ENCODE data around the gene TRIM44. TPM values are rescaled to one million over a fixed set of nuclear protein-coding genes. Genes with fewer than 3 reads are reported as not detected.

Gene TRIM44
- total and polyA plus RNA-seq, 10 of the 15 experiments (the other 5 are each of a cell fraction or from before 2014, with no cell fraction given) = 6.7 to 93.0 (median 27.6) TPM

DNA sequence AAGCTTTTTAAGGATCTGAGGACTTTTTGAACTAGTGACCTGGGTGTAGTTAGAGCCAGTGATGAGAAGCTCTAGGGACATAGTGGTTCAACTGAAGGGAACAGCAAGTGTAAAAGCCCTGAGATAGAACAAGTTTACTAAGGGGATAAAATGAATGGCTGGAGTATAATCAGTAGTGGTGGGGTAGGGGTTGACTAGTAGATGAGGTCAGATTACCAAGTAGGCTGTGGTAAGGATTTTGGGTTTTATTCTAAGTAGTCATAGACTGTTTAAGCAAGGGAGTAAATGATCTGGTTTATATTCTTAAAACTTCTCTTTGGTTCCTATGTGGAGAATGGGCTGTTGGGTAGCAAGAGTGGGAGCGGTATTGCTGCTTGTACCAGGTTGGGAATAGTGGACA, 15.3 kb downstream of the TRIM44 start:
- Histone ChIP-seq H3K36me3 (ENCODE audit: control insufficient read depth in 2 of 2, insufficient read depth in 2 of 2, low read length in 1 of 2) (peaks cover 0 to 3% of the 10 kb centered on the region in 2 experiments; a peak in 3 of 4 replicates), H3K4me2 (ENCODE audit: control insufficient read depth, insufficient read depth) (no peak overlapping the region), H3K27me3 (replicated peaks in 1 of 2; ENCODE audit: control insufficient read depth in 2 of 2, insufficient read depth in 2 of 2, low read length in 1 of 2) (no peaks in the 10 kb centered on the region), H3K4me3 (no peak overlapping the region), H3K9me3 (replicated peaks; ENCODE audit: control insufficient read depth, insufficient read depth, low read length) (no peaks in the 10 kb centered on the region), H3K79me2 (ENCODE audit: control insufficient read depth, insufficient read depth, low read length) (peaks cover 69% of the 10 kb centered on the region), H2AFZ (ENCODE audit: control insufficient read depth, low read depth, low read length) (no peak overlapping the region), H3K9ac (ENCODE audit: control insufficient read depth, insufficient read depth, low read length) (no peak overlapping the region), H3K27ac (ENCODE audit: control insufficient read depth, insufficient read depth) (no peak overlapping the region), H3K4me1 (ENCODE audit: control insufficient read depth, insufficient read depth, low read length) (peaks cover 29% of the 10 kb centered on the region), H4K20me1 (ENCODE audit: control insufficient read depth, insufficient read depth) (no peaks in the 10 kb centered on the region)
- RAD21 ChIA-PET (ENCODE audit: unreplicated experiment) = interaction anchor here (1.4 kb wide), 1 partner anchor 144 kb away, joined by 5 read pairs; no protein-coding TSS in a partner anchor
- POLR2A ChIA-PET = no interaction called here
- 100% methylated on average over 1 of the region's 1 CpG for WGBS (ENCODE audit: insufficient coverage, insufficient replicate concordance, low lambda C conversion rate, missing lambda C conversion rate)
- intact Hi-C loops (cut with micrococcal nuclease; ENCODE audit: unreplicated experiment) (no loop called here), in situ Hi-C loops (cut with MboI) (no loop called here)
- TF ChIP-seq ATF7 (IDR thresholded peaks at IDR 0.05; ENCODE audit: low read depth) (no peak), SP1 (IDR thresholded peaks at IDR 0.05; ENCODE audit: low read depth, low read length) (no peak), HCFC1 (IDR thresholded peaks at IDR 0.05; ENCODE audit: low read length) (no peak)
- ATAC-seq (no peak), FAIRE-seq (no peak), DNase-seq (ENCODE audit: low read depth, low spot score) (no peak)
- no TSS peak for BruUV-seq (replicated peaks)
- SMC1A ChIA-PET (ENCODE audit: uncharacterized antibody, unreplicated experiment) = no interaction called here
- CTCF ChIA-PET = interaction anchor here (1.4 kb wide), 1 partner anchor 16 kb away, joined by 3 read pairs; no protein-coding TSS in a partner anchor

DNA sequence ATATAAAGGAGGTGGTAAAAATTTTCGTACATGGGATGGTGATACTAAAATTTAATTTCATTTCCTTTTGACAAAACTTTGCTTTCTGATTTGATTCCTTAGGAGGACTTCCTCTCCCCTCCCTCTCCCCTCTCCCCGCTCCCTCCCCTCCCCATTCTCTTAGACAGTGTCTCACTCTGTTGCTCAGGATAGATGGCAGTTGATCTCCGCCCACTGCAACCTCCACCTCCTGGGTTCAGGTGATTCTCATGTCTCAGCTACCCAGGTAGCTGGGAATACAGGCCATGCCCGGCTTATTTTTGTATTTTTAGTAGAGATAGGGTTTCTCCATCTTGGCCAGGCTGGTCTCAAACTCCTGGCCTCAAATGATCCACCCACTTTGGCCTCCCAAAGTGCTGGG, 15.9 kb downstream of the TRIM44 start:
- Histone ChIP-seq H4K20me1 (ENCODE audit: control insufficient read depth, insufficient read depth) (no peaks in the 10 kb centered on the region), H3K4me1 (ENCODE audit: control insufficient read depth, insufficient read depth, low read length) (peaks cover 34% of the 10 kb centered on the region), H3K27ac (ENCODE audit: control insufficient read depth, insufficient read depth) (no peak overlapping the region), H3K9me3 (replicated peaks; ENCODE audit: control insufficient read depth, insufficient read depth, low read length) (no peaks in the 10 kb centered on the region), H3K9ac (ENCODE audit: control insufficient read depth, insufficient read depth, low read length) (no peak overlapping the region), H3K36me3 (ENCODE audit: control insufficient read depth in 2 of 2, insufficient read depth in 2 of 2, low read length in 1 of 2) (peaks cover 0 to 3% of the 10 kb centered on the region in 2 experiments; a peak in 3 of 4 replicates), H3K27me3 (replicated peaks in 1 of 2; ENCODE audit: control insufficient read depth in 2 of 2, insufficient read depth in 2 of 2, low read length in 1 of 2) (no peaks in the 10 kb centered on the region), H3K4me2 (ENCODE audit: control insufficient read depth, insufficient read depth) (no peak overlapping the region), H3K4me3 (no peak overlapping the region), H2AFZ (ENCODE audit: control insufficient read depth, low read depth, low read length) (no peak overlapping the region), H3K79me2 (ENCODE audit: control insufficient read depth, insufficient read depth, low read length) (peaks cover 69% of the 10 kb centered on the region)
- BruUV-seq (replicated peaks) = no TSS peak
- 86% methylated on average over 3 of the region's 4 CpGs for WGBS (ENCODE audit: insufficient coverage, insufficient replicate concordance, low lambda C conversion rate, missing lambda C conversion rate)
- intact Hi-C loops (cut with micrococcal nuclease; ENCODE audit: unreplicated experiment) = no loop called here
- in situ Hi-C loops (cut with MboI) = no loop called here
- RAD21 ChIA-PET (ENCODE audit: unreplicated experiment) = interaction anchor here (1.4 kb wide), 1 partner anchor 144 kb away, joined by 5 read pairs; no protein-coding TSS in a partner anchor
- FAIRE-seq = no peak
- SMC1A ChIA-PET (ENCODE audit: uncharacterized antibody, unreplicated experiment) = interaction anchor here (1.6 kb wide), 1 partner anchor 10 kb away, joined by 5 read pairs; no protein-coding TSS in a partner anchor
- POLR2A ChIA-PET = no interaction called here
- ATAC-seq = no peak
- CTCF ChIA-PET = interaction anchor here (0.7 to 1.4 kb wide), 2 partner anchors 16 to 579 kb away, joined by 3 read pairs; no protein-coding TSS in a partner anchor
- no peak for DNase-seq (ENCODE audit: low read depth, low spot score)
- TF ChIP-seq SMC3 (IDR thresholded peaks at IDR 0.05; ENCODE audit: borderline replicate concordance, low read length) (no peak), ZBED1 (IDR thresholded peaks at IDR 0.05; ENCODE audit: borderline replicate concordance) (no peak), BRCA1 (IDR thresholded peaks at IDR 0.05; ENCODE audit: low read depth, low read length) (no peak), POLR2A (IDR thresholded peaks at IDR 0.05; ENCODE audit: low read depth, low read length) (no peak), FOXM1 (IDR thresholded peaks at IDR 0.05; ENCODE audit: low read depth, low read length) (no peak), KDM1A (IDR thresholded peaks at IDR 0.05; ENCODE audit: borderline replicate concordance) (no peak), TCF12 (IDR thresholded peaks at IDR 0.05; ENCODE audit: low read depth, low read length) (no peak), ASH2L (IDR thresholded peaks at IDR 0.05; ENCODE audit: borderline replicate concordance, low read depth) (no peak), NR2C2 (IDR thresholded peaks at IDR 0.05; ENCODE audit: borderline replicate concordance, control insufficient read depth, insufficient read length, low read depth) (no peak), CBFB (IDR thresholded peaks at IDR 0.05; ENCODE audit: low read depth) (no peak), MYB (IDR thresholded peaks at IDR 0.05; ENCODE audit: borderline replicate concordance, low read depth, low read length) (no peak)
- TF ChIP-seq, protein P1, sequence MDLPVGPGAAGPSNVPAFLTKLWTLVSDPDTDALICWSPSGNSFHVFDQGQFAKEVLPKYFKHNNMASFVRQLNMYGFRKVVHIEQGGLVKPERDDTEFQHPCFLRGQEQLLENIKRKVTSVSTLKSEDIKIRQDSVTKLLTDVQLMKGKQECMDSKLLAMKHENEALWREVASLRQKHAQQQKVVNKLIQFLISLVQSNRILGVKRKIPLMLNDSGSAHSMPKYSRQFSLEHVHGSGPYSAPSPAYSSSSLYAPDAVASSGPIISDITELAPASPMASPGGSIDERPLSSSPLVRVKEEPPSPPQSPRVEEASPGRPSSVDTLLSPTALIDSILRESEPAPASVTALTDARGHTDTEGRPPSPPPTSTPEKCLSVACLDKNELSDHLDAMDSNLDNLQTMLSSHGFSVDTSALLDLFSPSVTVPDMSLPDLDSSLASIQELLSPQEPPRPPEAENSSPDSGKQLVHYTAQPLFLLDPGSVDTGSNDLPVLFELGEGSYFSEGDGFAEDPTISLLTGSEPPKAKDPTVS (IDR thresholded peaks at IDR 0.05; ENCODE audit: low read depth, low read length) = no peak
- TF ChIP-seq, protein P2, sequence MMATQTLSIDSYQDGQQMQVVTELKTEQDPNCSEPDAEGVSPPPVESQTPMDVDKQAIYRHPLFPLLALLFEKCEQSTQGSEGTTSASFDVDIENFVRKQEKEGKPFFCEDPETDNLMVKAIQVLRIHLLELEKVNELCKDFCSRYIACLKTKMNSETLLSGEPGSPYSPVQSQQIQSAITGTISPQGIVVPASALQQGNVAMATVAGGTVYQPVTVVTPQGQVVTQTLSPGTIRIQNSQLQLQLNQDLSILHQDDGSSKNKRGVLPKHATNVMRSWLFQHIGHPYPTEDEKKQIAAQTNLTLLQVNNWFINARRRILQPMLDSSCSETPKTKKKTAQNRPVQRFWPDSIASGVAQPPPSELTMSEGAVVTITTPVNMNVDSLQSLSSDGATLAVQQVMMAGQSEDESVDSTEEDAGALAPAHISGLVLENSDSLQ (IDR thresholded peaks at IDR 0.05) = no peak
- TF ChIP-seq, protein P3, sequence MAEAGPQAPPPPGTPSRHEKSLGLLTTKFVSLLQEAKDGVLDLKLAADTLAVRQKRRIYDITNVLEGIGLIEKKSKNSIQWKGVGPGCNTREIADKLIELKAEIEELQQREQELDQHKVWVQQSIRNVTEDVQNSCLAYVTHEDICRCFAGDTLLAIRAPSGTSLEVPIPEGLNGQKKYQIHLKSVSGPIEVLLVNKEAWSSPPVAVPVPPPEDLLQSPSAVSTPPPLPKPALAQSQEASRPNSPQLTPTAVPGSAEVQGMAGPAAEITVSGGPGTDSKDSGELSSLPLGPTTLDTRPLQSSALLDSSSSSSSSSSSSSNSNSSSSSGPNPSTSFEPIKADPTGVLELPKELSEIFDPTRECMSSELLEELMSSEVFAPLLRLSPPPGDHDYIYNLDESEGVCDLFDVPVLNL (IDR thresholded peaks at IDR 0.05; ENCODE audit: low read depth, low read length) = no peak
